Measurements from ENCODE around the gene ID2. TPM values are rescaled to one million over a fixed set of nuclear protein-coding genes. Genes with fewer than 3 reads are reported as not detected.

Gene ID2
- polyA plus RNA-seq, 1 donor from 2014 or later = 71.6 TPM

GRCh38 chr2:8666581-8666980 is 15.3 kb upstream of the ID2 start:
- H3K79me2 ChIP-seq (replicated peaks; ENCODE audit: insufficient read depth, low read length) = no peaks in the 10 kb centered on the region
- H3K9ac ChIP-seq (ENCODE audit: low read length) = no peak overlapping the region
- no peak overlapping the region for H3K27ac ChIP-seq (ENCODE audit: low read length)

GRCh38 chr2:8667896-8668512 is 13.9 kb upstream of the ID2 start:
- no peaks in the 10 kb centered on the region for H3K27me3 ChIP-seq (ENCODE audit: insufficient read depth, low read depth, low read length)
- H3K9ac ChIP-seq (ENCODE audit: low read length) = no peak overlapping the region
- no peaks in the 10 kb centered on the region for H3K79me2 ChIP-seq (replicated peaks; ENCODE audit: insufficient read depth, low read length)
- H3K27ac ChIP-seq (ENCODE audit: low read length) = no peak overlapping the region
- H3K9me3 ChIP-seq (ENCODE audit: low read length) = no peaks in the 10 kb centered on the region
- H3K36me3 ChIP-seq (ENCODE audit: insufficient read depth, low read length) = no peaks in the 10 kb centered on the region
- no peaks in the 10 kb centered on the region for H3F3A ChIP-seq (ENCODE audit: insufficient read depth, low read length, poor library complexity, severe bottlenecking)
- H3K4me3 ChIP-seq (ENCODE audit: low read length) = no peak overlapping the region
- no peaks in the 10 kb centered on the region for H4K20me1 ChIP-seq (ENCODE audit: insufficient read depth)
- H3K9me2 ChIP-seq (ENCODE audit: insufficient read depth, low read length) = no peaks in the 10 kb centered on the region
- no peak for TF ChIP-seq EP300 (conservative IDR thresholded peaks at IDR 0.05; ENCODE audit: poor library complexity, severe bottlenecking)
- H3K4me2 ChIP-seq (ENCODE audit: low read length) = no peak overlapping the region
- H2AFZ ChIP-seq (ENCODE audit: low read depth, low read length) = no peak overlapping the region

More at GRCh38 chr2:8666581-8666980, 15.3 kb upstream of the ID2 start:
- TF ChIP-seq POLR2AphosphoS5 (IDR thresholded peaks at IDR 0.05) (no peak), REST (IDR thresholded peaks at IDR 0.05; ENCODE audit: borderline replicate concordance) (no peak), RAD21 (conservative IDR thresholded peaks at IDR 0.05) (no peak), TAF1 (IDR thresholded peaks at IDR 0.05; ENCODE audit: low read depth) (no peak), MXI1 (conservative IDR thresholded peaks at IDR 0.05; ENCODE audit: poor library complexity, severe bottlenecking) (no peak), EP300 (conservative IDR thresholded peaks at IDR 0.05; ENCODE audit: poor library complexity, severe bottlenecking) (no peak), SMC3 (conservative IDR thresholded peaks at IDR 0.05; ENCODE audit: poor library complexity) (no peak), CTCF (IDR thresholded peaks at IDR 0.05; ENCODE audit: poor library complexity, severe bottlenecking) (no peak), EZH2 (IDR thresholded peaks at IDR 0.05; ENCODE audit: borderline replicate concordance, insufficient read depth, low read length, poor library complexity, severe bottlenecking) (no peak)
- Histone ChIP-seq H3K9me3 (ENCODE audit: low read length) (no peaks in the 10 kb centered on the region), H4K20me1 (ENCODE audit: insufficient read depth) (no peaks in the 10 kb centered on the region), H3K4me3 (ENCODE audit: low read length) (no peak overlapping the region), H3K36me3 (ENCODE audit: insufficient read depth, low read length) (no peaks in the 10 kb centered on the region), H3K9me2 (ENCODE audit: insufficient read depth, low read length) (no peaks in the 10 kb centered on the region), H3K27me3 (ENCODE audit: insufficient read depth, low read depth, low read length) (no peaks in the 10 kb centered on the region), H3K4me2 (ENCODE audit: low read length) (no peak overlapping the region), H2AFZ (ENCODE audit: low read depth, low read length) (no peak overlapping the region), H3F3A (ENCODE audit: insufficient read depth, low read length, poor library complexity, severe bottlenecking) (no peaks in the 10 kb centered on the region)

All from neural cell (in vitro differentiated cells).